WTC11 (cell line): ENCODE data around the gene NDUFV1. TPM values are rescaled to one million over a fixed set of nuclear protein-coding genes. Genes with fewer than 3 reads are reported as not detected.
A peak's percentile ranks its signal among the peaks of the same experiment; 100 is the strongest.

ENCODE experiments used
- ATAC-seq: fragments of 200-7000 bp; cut with Tn5 transposase; 2 replicates; pipeline ENCODE4 v1.10.0; 2021; ENCODE audit warnings: mild to moderate bottlenecking, moderate library complexity
- CTCF ChIA-PET: fragments of 300-600 bp; sonication (Branson Sonifier 250); formaldehyde crosslinking; loops from one replicate; lab custom pipeline; 2021; ENCODE audit warnings: antibody characterized with exemption; lab: Charles Lee
- POLR2A ChIA-PET: fragments of 350-600 bp; sonication (Branson Sonifier 250); formaldehyde crosslinking; loops from one replicate; lab custom pipeline; 2021; ENCODE audit warnings: antibody characterized with exemption; lab: Charles Lee
- DNase-seq: peaks from one replicate; pipeline ENCODE4 v3.0.0; 2021; ENCODE audit warnings: low spot score
- H3K27ac Mint-ChIP-seq: 2 replicates; pipeline ENCODE4 v1.8.0; 2021; ENCODE audit warnings: mixed read lengths
- H3K27me3 Mint-ChIP-seq: 2 replicates; pipeline ENCODE4 v1.8.0; 2021; ENCODE audit warnings: low read depth, mild to moderate bottlenecking, moderate library complexity, mixed read lengths
- H3K36me3 Mint-ChIP-seq: 2 replicates; pipeline ENCODE4 v1.8.0; 2021; ENCODE audit warnings: mixed read lengths
- H3K4me1 Mint-ChIP-seq: 2 replicates; pipeline ENCODE4 v1.8.0; 2022; ENCODE audit warnings: mixed read lengths
- H3K4me3 Mint-ChIP-seq: 2 replicates; pipeline ENCODE4 v1.8.0; 2021; ENCODE audit warnings: mild to moderate bottlenecking, moderate library complexity, mixed read lengths
- H3K9me3 Mint-ChIP-seq: 2 replicates; pipeline ENCODE4 v1.8.0; 2021; ENCODE audit warnings: mixed read lengths
- CREM ChIP-seq: sonication (generic); formaldehyde crosslinking; IDR thresholded peaks from 2 replicates; pipeline ENCODE4 v1.8.1; 2022; ENCODE audit warnings: mild to moderate bottlenecking, missing genetic modification reagents, moderate library complexity
- CTCF ChIP-seq: fragments of 200-600 bp; IDR thresholded peaks from 2 replicates; pipeline ENCODE4 v1.8.0; 2022; ENCODE audit warnings: antibody characterized with exemption
- ESRRA ChIP-seq: sonication (generic); formaldehyde crosslinking; IDR thresholded peaks from 2 replicates; pipeline ENCODE4 v1.8.1; 2022; ENCODE audit warnings: mild to moderate bottlenecking, missing genetic modification reagents, borderline replicate concordance
- ETV6 ChIP-seq: sonication (generic); formaldehyde crosslinking; IDR thresholded peaks from 2 replicates; pipeline ENCODE4 v1.8.1; 2022; ENCODE audit warnings: mild to moderate bottlenecking, missing genetic modification reagents
- FOXK1 ChIP-seq: sonication (generic); formaldehyde crosslinking; IDR thresholded peaks from 2 replicates; pipeline ENCODE4 v1.8.0; 2022; ENCODE audit warnings: mild to moderate bottlenecking, moderate library complexity, missing genetic modification reagents
- NFE2L1 ChIP-seq: sonication (generic); formaldehyde crosslinking; IDR thresholded peaks from 2 replicates; pipeline ENCODE4 v1.8.1; 2023; ENCODE audit warnings: missing genetic modification reagents
- NR1H2 ChIP-seq: sonication (generic); formaldehyde crosslinking; IDR thresholded peaks from 2 replicates; pipeline ENCODE4 v1.9.0; 2021; ENCODE audit warnings: mild to moderate bottlenecking, moderate library complexity, missing genetic modification reagents
- NR2C2 ChIP-seq: sonication (generic); formaldehyde crosslinking; IDR thresholded peaks from 2 replicates; pipeline ENCODE4 v1.8.0; 2022; ENCODE audit warnings: mild to moderate bottlenecking, missing genetic modification reagents
- PREB ChIP-seq: sonication (generic); formaldehyde crosslinking; IDR thresholded peaks from 2 replicates; pipeline ENCODE4 v1.8.1; 2022; ENCODE audit warnings: mild to moderate bottlenecking, missing genetic modification reagents, moderate library complexity, borderline replicate concordance
- RELA ChIP-seq: sonication (generic); formaldehyde crosslinking; IDR thresholded peaks from 2 replicates; pipeline ENCODE4 v1.8.1; 2022; ENCODE audit warnings: missing genetic modification reagents, mild to moderate bottlenecking, borderline replicate concordance
- TP53 ChIP-seq: sonication (generic); formaldehyde crosslinking; IDR thresholded peaks from 2 replicates; pipeline ENCODE4 v1.8.1; 2023; ENCODE audit warnings: mild to moderate bottlenecking, missing genetic modification reagents
- ZBTB43 ChIP-seq: sonication (generic); formaldehyde crosslinking; IDR thresholded peaks from 2 replicates; pipeline ENCODE4 v1.8.1; 2023; ENCODE audit warnings: mild to moderate bottlenecking, missing genetic modification reagents
- ZMAT4 ChIP-seq: fragments of 250-450 bp; sonication (Bioruptor Pico); IDR thresholded peaks from 2 replicates; pipeline ENCODE4 v1.9.0; 2021; ENCODE audit warnings: mild to moderate bottlenecking
- ZNF121 ChIP-seq: sonication (generic); formaldehyde crosslinking; IDR thresholded peaks from 2 replicates; pipeline ENCODE4 v1.8.0; 2023; ENCODE audit warnings: missing genetic modification reagents
- ZNF219 ChIP-seq: sonication (generic); formaldehyde crosslinking; IDR thresholded peaks from 2 replicates; pipeline ENCODE4 v1.8.0; 2023; ENCODE audit warnings: missing genetic modification reagents, mild to moderate bottlenecking, borderline replicate concordance
- ZNF232 ChIP-seq: sonication (generic); formaldehyde crosslinking; IDR thresholded peaks from 2 replicates; pipeline ENCODE4 v1.8.0; 2022; ENCODE audit warnings: mild to moderate bottlenecking, missing genetic modification reagents
- ZNF263 ChIP-seq: sonication (generic); formaldehyde crosslinking; IDR thresholded peaks from 2 replicates; pipeline ENCODE4 v1.8.1; 2022; ENCODE audit warnings: low read depth, mild to moderate bottlenecking, moderate library complexity, missing genetic modification reagents
- ZNF317 ChIP-seq: sonication (generic); formaldehyde crosslinking; IDR thresholded peaks from 2 replicates; pipeline ENCODE4 v1.8.1; 2023; ENCODE audit warnings: low read depth, mild to moderate bottlenecking, moderate library complexity, missing genetic modification reagents, borderline replicate concordance
- ZNF671 ChIP-seq: fragments of 250-450 bp; sonication (Bioruptor Pico); IDR thresholded peaks from 2 replicates; pipeline ENCODE4 v1.8.0; 2021; ENCODE audit warnings: mild to moderate bottlenecking
- total RNA-seq: library from RNA; stranded (reverse); gene quantifications from 3 replicates; pipeline ENCODE4 v1.2.3, GENCODE V29; 2021
- TF ChIP-seq, protein P1 (sequence below): fragments of 250-450 bp; sonication (Bioruptor Pico); IDR thresholded peaks from 2 replicates; pipeline ENCODE4 v1.9.0; 2021; ENCODE audit warnings: moderate library complexity, mild to moderate bottlenecking, inconsistent platforms, borderline replicate concordance
- TF ChIP-seq, protein P2 (sequence below): fragments of 250-450 bp; sonication (Bioruptor Pico); IDR thresholded peaks from 2 replicates; pipeline ENCODE4 v1.9.0; 2021; ENCODE audit warnings: mild to moderate bottlenecking
- TF ChIP-seq, protein P3 (sequence below): sonication (generic); formaldehyde crosslinking; IDR thresholded peaks from 2 replicates; pipeline ENCODE4 v1.8.1; 2023; ENCODE audit warnings: mild to moderate bottlenecking, moderate library complexity, missing genetic modification reagents
- TF ChIP-seq, protein P4 (sequence below): sonication (generic); formaldehyde crosslinking; IDR thresholded peaks from 2 replicates; pipeline ENCODE4 v1.8.1; 2023; ENCODE audit warnings: mild to moderate bottlenecking, missing genetic modification reagents, moderate library complexity

The NDUFV1 gene
- total RNA-seq, 1 experiment from 2014 or later, result 231 TPM

DNA sequence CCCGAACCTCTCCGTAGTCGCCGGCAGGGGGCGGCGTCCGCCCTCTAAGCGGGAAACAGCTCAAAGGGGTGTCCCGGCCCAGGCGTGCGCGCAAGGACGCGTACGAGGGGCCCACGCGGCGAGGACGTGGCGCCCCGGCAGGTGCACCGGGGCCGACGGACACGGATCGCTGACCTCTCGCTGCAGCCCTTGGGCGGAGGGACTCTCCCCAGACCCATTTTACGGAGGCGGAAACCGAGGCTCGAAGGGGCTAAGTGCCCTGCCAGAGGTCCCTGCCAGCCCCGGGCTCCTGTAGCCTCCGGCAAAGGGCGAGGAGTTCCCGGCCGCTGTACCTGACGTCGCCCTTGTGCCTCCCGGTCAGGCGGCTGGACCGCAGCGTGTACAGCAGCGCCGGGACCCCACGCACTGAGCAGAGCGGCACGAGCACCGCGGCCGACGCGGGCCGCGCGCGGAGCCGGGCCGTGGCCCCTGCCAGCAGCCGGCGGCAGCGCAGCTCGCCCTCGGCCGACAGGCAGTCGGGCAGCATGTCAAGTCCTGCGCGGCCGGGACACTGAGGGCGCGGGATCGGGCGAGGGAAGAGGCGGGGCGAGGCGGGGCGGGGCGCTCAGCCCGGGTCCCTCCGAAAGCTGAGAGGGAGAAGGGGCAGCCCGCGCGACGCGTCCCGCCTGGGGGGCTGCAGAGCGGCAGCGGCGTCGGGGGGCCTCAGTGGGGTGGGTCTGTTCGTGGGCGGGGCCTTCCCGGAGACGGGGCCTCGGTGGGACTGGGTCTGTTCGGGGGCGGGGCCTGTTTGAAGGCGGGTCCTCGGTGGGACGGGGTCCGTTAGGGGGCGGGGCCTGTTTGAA lies 22.9 kb downstream of the NDUFV1 start, which contains the start of gene NUDT8 (continued):
- TF ChIP-seq ZBTB43 (CRISPR knock-in tag), result no peak
- peak; percentile 93 for TF ChIP-seq CTCF
- TF ChIP-seq, protein P1, sequence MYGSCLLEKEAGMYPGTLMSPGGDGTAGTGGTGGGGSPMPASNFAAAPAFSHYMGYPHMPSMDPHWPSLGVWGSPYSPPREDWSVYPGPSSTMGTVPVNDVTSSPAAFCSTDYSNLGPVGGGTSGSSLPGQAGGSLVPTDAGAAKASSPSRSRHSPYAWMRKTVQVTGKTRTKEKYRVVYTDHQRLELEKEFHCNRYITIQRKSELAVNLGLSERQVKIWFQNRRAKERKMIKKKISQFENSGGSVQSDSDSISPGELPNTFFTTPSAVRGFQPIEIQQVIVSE, result no peak
- no peak for TF ChIP-seq ZMAT4 (CRISPR knock-in tag)
- TF ChIP-seq, protein P2, sequence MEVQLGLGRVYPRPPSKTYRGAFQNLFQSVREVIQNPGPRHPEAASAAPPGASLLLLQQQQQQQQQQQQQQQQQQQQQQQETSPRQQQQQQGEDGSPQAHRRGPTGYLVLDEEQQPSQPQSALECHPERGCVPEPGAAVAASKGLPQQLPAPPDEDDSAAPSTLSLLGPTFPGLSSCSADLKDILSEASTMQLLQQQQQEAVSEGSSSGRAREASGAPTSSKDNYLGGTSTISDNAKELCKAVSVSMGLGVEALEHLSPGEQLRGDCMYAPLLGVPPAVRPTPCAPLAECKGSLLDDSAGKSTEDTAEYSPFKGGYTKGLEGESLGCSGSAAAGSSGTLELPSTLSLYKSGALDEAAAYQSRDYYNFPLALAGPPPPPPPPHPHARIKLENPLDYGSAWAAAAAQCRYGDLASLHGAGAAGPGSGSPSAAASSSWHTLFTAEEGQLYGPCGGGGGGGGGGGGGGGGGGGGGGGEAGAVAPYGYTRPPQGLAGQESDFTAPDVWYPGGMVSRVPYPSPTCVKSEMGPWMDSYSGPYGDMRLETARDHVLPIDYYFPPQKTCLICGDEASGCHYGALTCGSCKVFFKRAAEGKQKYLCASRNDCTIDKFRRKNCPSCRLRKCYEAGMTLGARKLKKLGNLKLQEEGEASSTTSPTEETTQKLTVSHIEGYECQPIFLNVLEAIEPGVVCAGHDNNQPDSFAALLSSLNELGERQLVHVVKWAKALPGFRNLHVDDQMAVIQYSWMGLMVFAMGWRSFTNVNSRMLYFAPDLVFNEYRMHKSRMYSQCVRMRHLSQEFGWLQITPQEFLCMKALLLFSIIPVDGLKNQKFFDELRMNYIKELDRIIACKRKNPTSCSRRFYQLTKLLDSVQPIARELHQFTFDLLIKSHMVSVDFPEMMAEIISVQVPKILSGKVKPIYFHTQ (CRISPR knock-in tag), result peak; percentile 73; the same call in 1 of the 2 replicates
- no peak for TF ChIP-seq ZNF317 (CRISPR knock-in tag)
- TF ChIP-seq RELA (CRISPR knock-in tag), result no peak
- TF ChIP-seq ZNF263 (CRISPR knock-in tag), result no peak; the same call in 1 of the 2 replicates
- no peak for TF ChIP-seq NR2C2
- TF ChIP-seq ZNF121, result no peak
- no peak for TF ChIP-seq FOXK1 (CRISPR knock-in tag)
- TF ChIP-seq NR1H2 (CRISPR knock-in tag), result no peak
- no peak for TF ChIP-seq ESRRA (CRISPR knock-in tag)

- peaks cover 20% of the 10 kb centered on the region for H3K36me3 Mint-ChIP-seq
- H3K9me3 Mint-ChIP-seq, result peaks cover 10% of the 10 kb centered on the region; the same call in 1 of the 2 replicates
- TF ChIP-seq CREM (CRISPR knock-in tag) (0 out of 2 replicates have a peak, but pooled peaks have one; percentile 68), ZNF671 (CRISPR knock-in tag) (no peak), ZNF232 (CRISPR knock-in tag) (peak; percentile 62; the same call in 1 of the 2 replicates), ETV6 (CRISPR knock-in tag) (peak; percentile 87; the same call in 1 of the 2 replicates), FOXK1 (CRISPR knock-in tag) (peak; percentile 55), TP53 (CRISPR knock-in tag) (no peak), NFE2L1 (CRISPR knock-in tag) (no peak), PREB (no peak), ZNF219 (CRISPR knock-in tag) (no peak)
- TF ChIP-seq, protein P3, sequence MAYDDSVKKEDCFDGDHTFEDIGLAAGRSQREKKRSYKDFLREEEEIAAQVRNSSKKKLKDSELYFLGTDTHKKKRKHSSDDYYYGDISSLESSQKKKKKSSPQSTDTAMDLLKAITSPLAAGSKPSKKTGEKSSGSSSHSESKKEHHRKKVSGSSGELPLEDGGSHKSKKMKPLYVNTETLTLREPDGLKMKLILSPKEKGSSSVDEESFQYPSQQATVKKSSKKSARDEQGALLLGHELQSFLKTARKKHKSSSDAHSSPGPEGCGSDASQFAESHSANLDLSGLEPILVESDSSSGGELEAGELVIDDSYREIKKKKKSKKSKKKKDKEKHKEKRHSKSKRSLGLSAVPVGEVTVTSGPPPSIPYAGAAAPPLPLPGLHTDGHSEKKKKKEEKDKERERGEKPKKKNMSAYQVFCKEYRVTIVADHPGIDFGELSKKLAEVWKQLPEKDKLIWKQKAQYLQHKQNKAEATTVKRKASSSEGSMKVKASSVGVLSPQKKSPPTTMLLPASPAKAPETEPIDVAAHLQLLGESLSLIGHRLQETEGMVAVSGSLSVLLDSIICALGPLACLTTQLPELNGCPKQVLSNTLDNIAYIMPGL, result peak; percentile 80; the same call in 1 of the 2 replicates
- TF ChIP-seq, protein P4, sequence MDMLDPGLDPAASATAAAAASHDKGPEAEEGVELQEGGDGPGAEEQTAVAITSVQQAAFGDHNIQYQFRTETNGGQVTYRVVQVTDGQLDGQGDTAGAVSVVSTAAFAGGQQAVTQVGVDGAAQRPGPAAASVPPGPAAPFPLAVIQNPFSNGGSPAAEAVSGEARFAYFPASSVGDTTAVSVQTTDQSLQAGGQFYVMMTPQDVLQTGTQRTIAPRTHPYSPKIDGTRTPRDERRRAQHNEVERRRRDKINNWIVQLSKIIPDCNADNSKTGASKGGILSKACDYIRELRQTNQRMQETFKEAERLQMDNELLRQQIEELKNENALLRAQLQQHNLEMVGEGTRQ (CRISPR knock-in tag), result no peak
These were observed 23.6 kb downstream of the NDUFV1 start for GRCh38 chr11:67630228-67630942.

More at GRCh38 chr11:67630228-67630942, 23.6 kb downstream of the NDUFV1 start:
- ATAC-seq, result peak; percentile 65
- peak; percentile 99 for DNase-seq
- CTCF ChIA-PET, result interaction anchor here (0.6 to 5.3 kb wide), 41 partner anchors 9 to 391 kb away, joined by 3 to 200 read pairs (median 7); partner anchors contain the start of genes ACY3, ALDH3B2, GSTP1 and POLD4
- H3K4me1 Mint-ChIP-seq, result peaks cover 31% of the 10 kb centered on the region
- H3K27me3 Mint-ChIP-seq, result no peaks in the 10 kb centered on the region; the same call in 1 of the 2 replicates
- H3K4me3 Mint-ChIP-seq, result peak overlapping the region; percentile 79
- H3K27ac Mint-ChIP-seq, result peak overlapping the region; percentile 89
- POLR2A ChIA-PET, result interaction anchor here (0.6 to 3.4 kb wide), 9 partner anchors 8 to 277 kb away, joined by 3 to 13 read pairs (median 3); partner anchors contain the start of genes GSTP1 and POLD4
